Ishikawa (cell line): ENCODE data around the gene CCSER1.

ENCODE experiments used
- CEBPB ChIP-seq: IDR thresholded peaks from 2 replicates; pipeline ENCODE4 v1.6.1; 2012
- CREB1 ChIP-seq: IDR thresholded peaks from 2 replicates; pipeline ENCODE4 v1.6.1; 2012; ENCODE audit warnings: low read depth
- EGR1 ChIP-seq: IDR thresholded peaks from 2 replicates; pipeline ENCODE4 v1.6.1; 2012
- EP300 ChIP-seq: IDR thresholded peaks from 2 replicates; pipeline ENCODE4 v1.6.1; 2012; ENCODE audit warnings: borderline replicate concordance
- FOXM1 ChIP-seq: IDR thresholded peaks from 2 replicates; pipeline ENCODE4 v1.6.1; 2012; ENCODE audit warnings: low read depth, borderline replicate concordance
- NFIC ChIP-seq: IDR thresholded peaks from 2 replicates; pipeline ENCODE4 v1.6.1; 2012
- RAD21 ChIP-seq: IDR thresholded peaks from 2 replicates; pipeline ENCODE4 v1.6.1; 2012; ENCODE audit warnings: low read depth
- TAF1 ChIP-seq: IDR thresholded peaks from 2 replicates; pipeline ENCODE4 v1.6.1; 2012; ENCODE audit warnings: low read depth, mild to moderate bottlenecking
- TCF12 ChIP-seq: IDR thresholded peaks from 2 replicates; pipeline ENCODE4 v1.6.1; 2012; ENCODE audit warnings: low read depth
- TEAD4 ChIP-seq: IDR thresholded peaks from 2 replicates; pipeline ENCODE4 v1.6.1; 2012
- YY1 ChIP-seq: IDR thresholded peaks from 2 replicates; pipeline ENCODE4 v1.6.1; 2012; ENCODE audit warnings: low read depth
- ZBTB7A ChIP-seq: IDR thresholded peaks from 2 replicates; pipeline ENCODE4 v1.6.1; 2012; ENCODE audit warnings: low read depth
- TF ChIP-seq, protein P1 (sequence below): IDR thresholded peaks from 2 replicates; pipeline ENCODE4 v1.6.1; 2012; ENCODE audit warnings: low read depth, mild to moderate bottlenecking
- TF ChIP-seq, protein P2 (sequence below): IDR thresholded peaks from 2 replicates; pipeline ENCODE4 v1.6.1; 2012
- TF ChIP-seq, protein P3 (sequence below): IDR thresholded peaks from 2 replicates; pipeline ENCODE4 v1.6.1; 2012

Gene CCSER1

DNA sequence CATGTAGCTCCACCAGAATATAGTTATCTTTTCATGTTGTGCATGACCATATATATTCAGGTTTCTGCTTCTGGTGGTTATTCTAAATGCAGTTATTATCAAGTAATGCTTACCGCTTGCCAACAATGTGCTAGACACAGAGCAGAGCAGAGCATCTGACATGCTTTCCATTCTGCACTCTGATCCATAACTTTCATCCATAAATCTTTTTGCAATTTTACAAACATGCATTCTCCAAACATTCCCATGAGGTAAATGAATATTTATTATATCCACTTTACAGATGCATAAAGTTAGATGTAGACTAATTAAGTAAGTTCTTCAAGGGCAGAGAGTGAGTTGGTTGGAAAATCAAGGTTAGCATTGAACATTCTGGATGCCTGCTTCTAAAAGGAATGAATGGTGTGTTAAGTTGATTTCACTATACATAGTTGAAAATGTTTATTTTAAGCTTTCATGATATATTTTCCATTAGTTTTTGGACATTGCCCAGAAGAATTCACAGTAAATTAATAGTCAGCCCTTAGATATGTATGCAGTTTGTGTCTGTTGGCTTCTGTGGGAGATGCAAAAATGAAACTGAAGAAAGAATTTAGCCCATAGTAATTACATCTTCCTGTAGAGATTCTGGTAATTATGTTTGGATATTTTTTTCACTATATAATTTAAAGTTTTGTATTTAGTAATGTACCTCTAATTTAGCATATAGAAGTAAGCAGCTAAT, 867.8 kb downstream of the CCSER1 start:
- TF ChIP-seq EP300 (no peak), YY1 (no peak), EGR1 (no peak)
- TF ChIP-seq, protein P1, sequence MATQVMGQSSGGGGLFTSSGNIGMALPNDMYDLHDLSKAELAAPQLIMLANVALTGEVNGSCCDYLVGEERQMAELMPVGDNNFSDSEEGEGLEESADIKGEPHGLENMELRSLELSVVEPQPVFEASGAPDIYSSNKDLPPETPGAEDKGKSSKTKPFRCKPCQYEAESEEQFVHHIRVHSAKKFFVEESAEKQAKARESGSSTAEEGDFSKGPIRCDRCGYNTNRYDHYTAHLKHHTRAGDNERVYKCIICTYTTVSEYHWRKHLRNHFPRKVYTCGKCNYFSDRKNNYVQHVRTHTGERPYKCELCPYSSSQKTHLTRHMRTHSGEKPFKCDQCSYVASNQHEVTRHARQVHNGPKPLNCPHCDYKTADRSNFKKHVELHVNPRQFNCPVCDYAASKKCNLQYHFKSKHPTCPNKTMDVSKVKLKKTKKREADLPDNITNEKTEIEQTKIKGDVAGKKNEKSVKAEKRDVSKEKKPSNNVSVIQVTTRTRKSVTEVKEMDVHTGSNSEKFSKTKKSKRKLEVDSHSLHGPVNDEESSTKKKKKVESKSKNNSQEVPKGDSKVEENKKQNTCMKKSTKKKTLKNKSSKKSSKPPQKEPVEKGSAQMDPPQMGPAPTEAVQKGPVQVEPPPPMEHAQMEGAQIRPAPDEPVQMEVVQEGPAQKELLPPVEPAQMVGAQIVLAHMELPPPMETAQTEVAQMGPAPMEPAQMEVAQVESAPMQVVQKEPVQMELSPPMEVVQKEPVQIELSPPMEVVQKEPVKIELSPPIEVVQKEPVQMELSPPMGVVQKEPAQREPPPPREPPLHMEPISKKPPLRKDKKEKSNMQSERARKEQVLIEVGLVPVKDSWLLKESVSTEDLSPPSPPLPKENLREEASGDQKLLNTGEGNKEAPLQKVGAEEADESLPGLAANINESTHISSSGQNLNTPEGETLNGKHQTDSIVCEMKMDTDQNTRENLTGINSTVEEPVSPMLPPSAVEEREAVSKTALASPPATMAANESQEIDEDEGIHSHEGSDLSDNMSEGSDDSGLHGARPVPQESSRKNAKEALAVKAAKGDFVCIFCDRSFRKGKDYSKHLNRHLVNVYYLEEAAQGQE: no peak

DNA sequence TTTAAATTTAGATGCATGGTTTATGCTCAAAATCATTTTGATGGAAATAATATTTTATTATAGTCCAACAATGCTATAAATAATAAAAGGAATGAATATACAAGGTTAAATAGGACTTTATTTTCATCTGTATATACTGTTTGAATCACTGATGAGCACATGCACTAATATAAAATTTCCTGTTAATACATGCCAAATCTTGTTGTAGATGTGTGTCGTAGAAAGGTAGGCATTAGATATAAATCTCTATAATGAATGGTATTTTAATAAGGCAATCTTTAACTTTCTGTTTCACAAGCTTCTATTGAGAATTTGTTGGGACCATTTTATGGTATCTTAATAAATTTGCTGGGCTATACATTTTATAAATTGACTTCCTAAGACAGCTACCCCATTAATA, 868.8 kb downstream of the CCSER1 start:
- TF ChIP-seq, protein P2, sequence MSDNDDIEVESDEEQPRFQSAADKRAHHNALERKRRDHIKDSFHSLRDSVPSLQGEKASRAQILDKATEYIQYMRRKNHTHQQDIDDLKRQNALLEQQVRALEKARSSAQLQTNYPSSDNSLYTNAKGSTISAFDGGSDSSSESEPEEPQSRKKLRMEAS: no peak
- TF ChIP-seq CEBPB (no peak), RAD21 (no peak), CREB1 (no peak), EGR1 (no peak), YY1 (no peak), ZBTB7A (no peak), NFIC (no peak), TEAD4 (no peak), EP300 (no peak), TAF1 (no peak), TCF12 (no peak), FOXM1 (no peak)
- TF ChIP-seq, protein P1: no peak
- TF ChIP-seq, protein P3, sequence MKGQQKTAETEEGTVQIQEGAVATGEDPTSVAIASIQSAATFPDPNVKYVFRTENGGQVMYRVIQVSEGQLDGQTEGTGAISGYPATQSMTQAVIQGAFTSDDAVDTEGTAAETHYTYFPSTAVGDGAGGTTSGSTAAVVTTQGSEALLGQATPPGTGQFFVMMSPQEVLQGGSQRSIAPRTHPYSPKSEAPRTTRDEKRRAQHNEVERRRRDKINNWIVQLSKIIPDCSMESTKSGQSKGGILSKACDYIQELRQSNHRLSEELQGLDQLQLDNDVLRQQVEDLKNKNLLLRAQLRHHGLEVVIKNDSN: no peak

DNA sequence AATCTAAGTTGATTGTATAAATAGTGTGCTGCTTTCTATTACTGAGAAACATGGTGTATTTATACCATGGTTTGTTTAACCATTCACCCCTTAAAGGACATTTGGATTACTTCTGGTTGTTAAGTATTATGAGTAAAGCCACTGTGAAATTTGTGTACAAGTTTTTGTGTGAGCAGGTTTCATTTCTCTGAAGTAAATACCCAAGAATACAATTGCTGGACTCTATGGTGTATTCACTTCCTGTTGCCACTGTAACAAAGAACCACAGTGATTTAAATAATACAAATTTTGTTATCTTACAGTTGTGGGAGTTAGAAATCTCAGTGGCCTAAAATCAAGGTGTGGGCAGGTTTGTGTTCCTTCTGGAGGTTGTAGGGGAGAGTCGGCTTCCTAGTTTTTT, 869.6 kb downstream of the CCSER1 start:
- TF ChIP-seq EGR1 (no peak), CREB1 (no peak), EP300 (no peak), TEAD4 (no peak), FOXM1 (no peak), NFIC (no peak), RAD21 (no peak), TCF12 (no peak), CEBPB (no peak), YY1 (no peak), TAF1 (no peak)
- TF ChIP-seq, protein P1: no peak
- TF ChIP-seq, protein P3: no peak
- TF ChIP-seq, protein P2: no peak

DNA sequence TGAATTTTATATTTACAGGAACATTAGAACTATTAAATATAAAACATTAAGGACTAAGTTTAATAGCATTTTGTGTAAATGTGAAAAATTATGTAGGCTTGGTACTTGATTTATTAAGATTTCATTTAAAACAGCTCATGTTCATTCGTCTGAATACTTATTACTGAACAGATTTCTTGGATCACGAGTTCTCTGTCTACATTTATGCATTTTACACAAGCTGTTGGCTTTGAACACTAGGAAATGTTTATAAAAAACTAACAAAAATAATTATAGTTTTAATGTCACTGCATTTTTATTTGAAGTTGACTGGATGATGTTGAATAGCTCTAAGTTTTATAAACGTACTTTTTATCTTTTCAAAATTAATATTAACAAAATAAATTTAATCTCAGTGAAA, 888.7 kb downstream of the CCSER1 start:
- TF ChIP-seq FOXM1: no peak
- TF ChIP-seq YY1: no peak
- TF ChIP-seq TCF12: no peak
- TF ChIP-seq, protein P2: no peak
- TF ChIP-seq RAD21: no peak
- TF ChIP-seq ZBTB7A: no peak
- no peak for TF ChIP-seq CREB1
- TF ChIP-seq NFIC: no peak
- TF ChIP-seq, protein P3: no peak
- TF ChIP-seq TAF1: no peak
- TF ChIP-seq CEBPB: no peak
- no peak for TF ChIP-seq TEAD4
